ENCODE measurements around the gene ENPP5.

Gene ENPP5

GRCh38 chr6:46208303-46208702 is 37.5 kb upstream of the ENPP5 start:
- H3K4me1 ChIP-seq (ENCODE audit: control insufficient read depth, low read length), result no peaks in the 10 kb centered on the region
- no peak overlapping the region for H3K4me2 ChIP-seq (ENCODE audit: low read length)
- H4K20me1 ChIP-seq (ENCODE audit: control insufficient read depth, insufficient read depth, low read depth, low read length), result no peaks in the 10 kb centered on the region
- no peaks in the 10 kb centered on the region for H3K79me2 ChIP-seq (ENCODE audit: control insufficient read depth, low read length)
- H3K27ac ChIP-seq (ENCODE audit: low read depth, low read length), result no peak overlapping the region
- no peaks in the 10 kb centered on the region for H3F3A ChIP-seq (ENCODE audit: control insufficient read depth, insufficient read depth)
- H3K4me3 ChIP-seq (ENCODE audit: low read length), result no peak overlapping the region
- H3K9me2 ChIP-seq (replicated peaks; ENCODE audit: control insufficient read depth, low read length), result no peaks in the 10 kb centered on the region
- peaks cover 5% of the 10 kb centered on the region; the same call in 1 of the 2 replicates for H3K9me3 ChIP-seq (ENCODE audit: control insufficient read depth, insufficient read depth, low read length)
- no peaks in the 10 kb centered on the region for H3K36me3 ChIP-seq (ENCODE audit: control insufficient read depth, low read length)
- no peaks in the 10 kb centered on the region for H3K27me3 ChIP-seq (ENCODE audit: control insufficient read depth, low read length)
- no peak for TF ChIP-seq EZH2phosphoT487 (IDR thresholded peaks at IDR 0.05; ENCODE audit: borderline replicate concordance, low read length)
- TF ChIP-seq, protein P1, sequence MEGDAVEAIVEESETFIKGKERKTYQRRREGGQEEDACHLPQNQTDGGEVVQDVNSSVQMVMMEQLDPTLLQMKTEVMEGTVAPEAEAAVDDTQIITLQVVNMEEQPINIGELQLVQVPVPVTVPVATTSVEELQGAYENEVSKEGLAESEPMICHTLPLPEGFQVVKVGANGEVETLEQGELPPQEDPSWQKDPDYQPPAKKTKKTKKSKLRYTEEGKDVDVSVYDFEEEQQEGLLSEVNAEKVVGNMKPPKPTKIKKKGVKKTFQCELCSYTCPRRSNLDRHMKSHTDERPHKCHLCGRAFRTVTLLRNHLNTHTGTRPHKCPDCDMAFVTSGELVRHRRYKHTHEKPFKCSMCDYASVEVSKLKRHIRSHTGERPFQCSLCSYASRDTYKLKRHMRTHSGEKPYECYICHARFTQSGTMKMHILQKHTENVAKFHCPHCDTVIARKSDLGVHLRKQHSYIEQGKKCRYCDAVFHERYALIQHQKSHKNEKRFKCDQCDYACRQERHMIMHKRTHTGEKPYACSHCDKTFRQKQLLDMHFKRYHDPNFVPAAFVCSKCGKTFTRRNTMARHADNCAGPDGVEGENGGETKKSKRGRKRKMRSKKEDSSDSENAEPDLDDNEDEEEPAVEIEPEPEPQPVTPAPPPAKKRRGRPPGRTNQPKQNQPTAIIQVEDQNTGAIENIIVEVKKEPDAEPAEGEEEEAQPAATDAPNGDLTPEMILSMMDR (IDR thresholded peaks at IDR 0.05; ENCODE audit: low read depth, low read length, poor library complexity, severe bottlenecking), result no peak

- Histone ChIP-seq H3F3A (ENCODE audit: control insufficient read depth, insufficient read depth) (no peaks in the 10 kb centered on the region), H4K20me1 (ENCODE audit: control insufficient read depth, insufficient read depth, low read depth, low read length) (no peaks in the 10 kb centered on the region), H3K4me3 (ENCODE audit: low read length) (no peak overlapping the region), H3K9me3 (ENCODE audit: control insufficient read depth, insufficient read depth, low read length) (peaks cover 5% of the 10 kb centered on the region; the same call in 1 of the 2 replicates), H3K79me2 (ENCODE audit: control insufficient read depth, low read length) (no peaks in the 10 kb centered on the region), H3K4me2 (ENCODE audit: low read length) (no peak overlapping the region), H3K4me1 (ENCODE audit: control insufficient read depth, low read length) (no peaks in the 10 kb centered on the region), H3K9me2 (replicated peaks; ENCODE audit: control insufficient read depth, low read length) (no peaks in the 10 kb centered on the region), H3K36me3 (ENCODE audit: control insufficient read depth, low read length) (no peaks in the 10 kb centered on the region), H3K27ac (ENCODE audit: low read depth, low read length) (no peak overlapping the region), H3K27me3 (ENCODE audit: control insufficient read depth, low read length) (no peaks in the 10 kb centered on the region)
- TF ChIP-seq EZH2phosphoT487 (IDR thresholded peaks at IDR 0.05; ENCODE audit: borderline replicate concordance, low read length), result no peak
- TF ChIP-seq, protein P1 (IDR thresholded peaks at IDR 0.05; ENCODE audit: low read depth, low read length, poor library complexity, severe bottlenecking), result no peak
These were observed 36.4 kb upstream of the ENPP5 start for GRCh38 chr6:46207174-46207573.

GRCh38 chr6:46204880-46205650 is 34.3 kb upstream of the ENPP5 start:
- H3K9me3 ChIP-seq (ENCODE audit: control insufficient read depth, insufficient read depth, low read length), result peaks cover 3% of the 10 kb centered on the region; the same call in 1 of the 2 replicates
- no peaks in the 10 kb centered on the region for H3K36me3 ChIP-seq (ENCODE audit: control insufficient read depth, low read length)
- H3K27me3 ChIP-seq (ENCODE audit: control insufficient read depth, low read length), result no peaks in the 10 kb centered on the region
- TF ChIP-seq EZH2phosphoT487 (IDR thresholded peaks at IDR 0.05; ENCODE audit: borderline replicate concordance, low read length), result no peak
- TF ChIP-seq, protein P1 (IDR thresholded peaks at IDR 0.05; ENCODE audit: low read depth, low read length, poor library complexity, severe bottlenecking), result no peak
- H3K9me2 ChIP-seq (replicated peaks; ENCODE audit: control insufficient read depth, low read length), result no peaks in the 10 kb centered on the region
- no peak overlapping the region for H3K27ac ChIP-seq (ENCODE audit: low read depth, low read length)
- no peaks in the 10 kb centered on the region for H3K4me1 ChIP-seq (ENCODE audit: control insufficient read depth, low read length)
- H3K4me2 ChIP-seq (ENCODE audit: low read length), result no peak overlapping the region
- H3K79me2 ChIP-seq (ENCODE audit: control insufficient read depth, low read length), result no peaks in the 10 kb centered on the region
- H3F3A ChIP-seq (ENCODE audit: control insufficient read depth, insufficient read depth), result no peaks in the 10 kb centered on the region
- H4K20me1 ChIP-seq (ENCODE audit: control insufficient read depth, insufficient read depth, low read depth, low read length), result no peaks in the 10 kb centered on the region
- H3K4me3 ChIP-seq (ENCODE audit: low read length), result no peak overlapping the region

Data from DOHH2 (cell line).